Kidney (tissue), 14 donors: ENCODE data around the gene ZMYND15. TPM values are rescaled to one million over a fixed set of nuclear protein-coding genes. Genes with fewer than 3 reads are reported as not detected.

Experiments used
- DNase-seq, 5 donors: peaks; one replicate each; pipeline ENCODE4 v3.0.0-alpha.2; 2013 to 2020
- FAIRE-seq: peaks from 2 replicates; lab custom pipeline; 2012; peaks lifted over from hg19 to GRCh38; lab: Jason Lieb, UNC
- H3K27ac ChIP-seq, 2 donors: one replicate each; pipeline ENCODE4 v1.7.0; 2013; ENCODE audit warnings: low read depth in 2 of 2, low read length in 2 of 2, inconsistent platforms in 1 of 2
- H3K27me3 ChIP-seq: one replicate; pipeline ENCODE4 v1.7.1; 2013; ENCODE audit warnings: low read length, inconsistent platforms; ENCODE audit not compliant: control insufficient read depth, insufficient read depth
- H3K36me3 ChIP-seq, 3 donors: one replicate each; pipeline versions ENCODE4 v1.7.0 to v1.7.1; 2013; ENCODE audit warnings: low read length in 3 of 3, control low read depth in 1 of 3, inconsistent platforms in 1 of 3; ENCODE audit not compliant: insufficient read depth in 3 of 3, control insufficient read depth in 2 of 3
- H3K4me1 ChIP-seq, 3 donors: one replicate each; pipeline versions ENCODE4 v1.7.0 to v1.7.1; 2013; ENCODE audit warnings: low read length in 3 of 3, inconsistent platforms in 1 of 3, low read depth in 1 of 3; ENCODE audit not compliant: control insufficient read depth in 2 of 3, insufficient read depth in 2 of 3
- H3K4me3 ChIP-seq, 3 donors: one replicate each; pipeline versions ENCODE4 v1.7.0 to v1.8.1; 2013; ENCODE audit warnings: low read length in 3 of 3, control low read depth in 1 of 3, inconsistent platforms in 1 of 3
- H3K9ac ChIP-seq, 3 donors: one replicate each; pipeline versions ENCODE4 v1.7.0 to v1.7.1; 2013; ENCODE audit warnings: low read length in 3 of 3, control low read depth in 1 of 3, inconsistent platforms in 1 of 3
- H3K9me3 ChIP-seq, 3 donors: one replicate each; pipeline versions ENCODE4 v1.7.0 to v1.7.1; 2013; ENCODE audit warnings: low read length in 3 of 3, control low read depth in 1 of 3, inconsistent platforms in 1 of 3; ENCODE audit not compliant: control insufficient read depth in 2 of 3, insufficient read depth in 1 of 3
- CTCF ChIP-seq: IDR thresholded peaks from 3 replicates; pipeline ENCODE4 v1.5.1; 2012; ENCODE audit warnings: mild to moderate bottlenecking, moderate library complexity, borderline replicate concordance; ENCODE audit not compliant: insufficient read depth; ENCODE audit errors: extremely low read depth
- intact Hi-C: fragments of 100-400 bp; cut with DNase I; formaldehyde crosslinking; loops from one replicate; pipeline ENCODE4 v1.11.1; 2022
- polyA plus RNA-seq: library from polyadenylated mRNA; stranded (reverse); fragments of 350-450 nt; fragmentation: Illumina TruSeq; extraction: RNeasy Lipid Tissue Mini Kit (QIAGEN cat#74804); gene quantifications from one replicate; pipeline ENCODE4 v1.2.3, GENCODE V29; 2014; ENCODE audit warnings: low read depth, low replicate concordance; ENCODE audit not compliant: insufficient read depth
- total RNA-seq: library from RNA; stranded (reverse); fragmentation: NEBNext Ultra II Directional; extraction: Animal tissue kit (Norgen Biotek cat#: 25700); gene quantifications from one replicate; pipeline ENCODE4 v1.2.1, GENCODE V29; 2021
- donor health status: control.
- donor health status: control.
- donor health status: control.
- donor health status: control.
- donor health status: control.
- donor health status: DM: yes; HTN: yes; CAD: no.
- donor health status: Normal renal cell carcinoma (clear cell type).

The ZMYND15 gene
- total and polyA plus RNA-seq, 2 donors from 2014 or later, result 1.3 to 5.1 TPM

- Histone ChIP-seq H3K36me3 (no peaks in the 10 kb centered on the region), H3K9ac (no peak overlapping the region), H3K27me3 (no peaks in the 10 kb centered on the region), H3K4me3 (no peak overlapping the region), H3K27ac (no peak overlapping the region), H3K9me3 (no peaks in the 10 kb centered on the region), H3K4me1 (peaks cover 0 to 2% (median 0%) of the 10 kb centered on the region in 3 donors)
- FAIRE-seq (no peak), DNase-seq (no peak)
- intact Hi-C loops, result no loop called here
- TF ChIP-seq CTCF, result no peak
These were observed 18.2 kb upstream of the ZMYND15 start for GRCh38 chr17:4721203-4722135.

GRCh38 chr17:4722678-4723240 is 16.9 kb upstream of the ZMYND15 start:
- H3K27me3 ChIP-seq, result no peaks in the 10 kb centered on the region
- H3K4me3 ChIP-seq, result no peak overlapping the region
- FAIRE-seq (no peak), DNase-seq (no peak)
- no peak overlapping the region for H3K9ac ChIP-seq
- no peak overlapping the region for H3K27ac ChIP-seq
- TF ChIP-seq CTCF, result no peak
- H3K36me3 ChIP-seq, result no peaks in the 10 kb centered on the region
- intact Hi-C loops, result no loop called here
- no peaks in the 10 kb centered on the region for H3K9me3 ChIP-seq
- H3K4me1 ChIP-seq, result peaks cover 0 to 2% (median 0%) of the 10 kb centered on the region in 3 donors

GRCh38 chr17:4724650-4725049 is 15.0 kb upstream of the ZMYND15 start:
- no peak for DNase-seq

More at GRCh38 chr17:4724650-4725049, 15.0 kb upstream of the ZMYND15 start:
- Histone ChIP-seq H3K36me3 (no peaks in the 10 kb centered on the region), H3K9ac (no peak overlapping the region), H3K4me3 (no peak overlapping the region), H3K27ac (no peak overlapping the region), H3K27me3 (no peaks in the 10 kb centered on the region), H3K4me1 (peaks cover 0 to 2% (median 0%) of the 10 kb centered on the region in 3 donors), H3K9me3 (no peaks in the 10 kb centered on the region)
- intact Hi-C loops, result no loop called here
- FAIRE-seq, result no peak
- no peak for TF ChIP-seq CTCF
